H1 (cell line): ENCODE results near the gene TTC21A. TPM values are rescaled to one million over a fixed set of nuclear protein-coding genes. Genes with fewer than 3 reads are reported as not detected.
A peak's percentile ranks its signal among the peaks of the same experiment; 100 is the strongest.

Source experiments
- CTCF ChIA-PET: fragments of 300-600 bp; sonication (Branson Sonifier 250); formaldehyde crosslinking; loops from one replicate; lab custom pipeline; 2021; ENCODE audit not compliant: partially characterized antibody; lab: Charles Lee
- POLR2A ChIA-PET: fragments of 300-600 bp; sonication (Branson Sonifier 250); formaldehyde crosslinking; loops from one replicate; lab custom pipeline; 2021; ENCODE audit warnings: inconsistent platforms; ENCODE audit not compliant: partially characterized antibody; lab: Charles Lee
- DNase-seq, 2 experiments: peaks; one replicate each; pipeline versions ENCODE4 v3.0.0 to v3.0.0-alpha.2; 2010 to 2022; ENCODE audit warnings: low spot score in 2 of 2, low read depth in 1 of 2, mixed read lengths in 1 of 2
- FAIRE-seq: peaks from 2 replicates; lab custom pipeline; 2011; peaks lifted over from hg19 to GRCh38; lab: Jason Lieb, UNC
- H2AFZ ChIP-seq: 2 replicates; pipeline ENCODE4 v1.8.1; 2012; ENCODE audit warnings: low read length, inconsistent platforms
- H2AK5ac ChIP-seq: 2 replicates; pipeline ENCODE4 v1.6.1; 2013; ENCODE audit warnings: low read depth, low read length
- H2BK120ac ChIP-seq: replicated peaks from 2 replicates; pipeline ENCODE3; 2013; ENCODE audit warnings: low read depth, low read length, inconsistent platforms
- H2BK12ac ChIP-seq: 2 replicates; pipeline ENCODE4 v1.6.1; 2013; ENCODE audit warnings: low read depth, low read length
- H2BK15ac ChIP-seq: 2 replicates; pipeline ENCODE4 v1.6.1; 2013; ENCODE audit warnings: low read length
- H2BK20ac ChIP-seq: 2 replicates; pipeline ENCODE4 v1.6.1; 2013; ENCODE audit warnings: low read length
- H2BK5ac ChIP-seq: 2 replicates; pipeline ENCODE4 v1.6.1; 2013; ENCODE audit warnings: low read depth, low read length
- H3K14ac ChIP-seq: 2 replicates; pipeline ENCODE4 v1.6.1; 2013; ENCODE audit warnings: inconsistent platforms; ENCODE audit not compliant: insufficient read length
- H3K18ac ChIP-seq: 2 replicates; pipeline ENCODE4 v1.6.1; 2013; ENCODE audit warnings: low read length; ENCODE audit errors: extremely low read depth
- H3K23ac ChIP-seq: 2 replicates; pipeline ENCODE4 v1.6.1; 2013; ENCODE audit warnings: inconsistent platforms; ENCODE audit not compliant: insufficient read length
- H3K23me2 ChIP-seq: 2 replicates; pipeline ENCODE4 v1.6.1; 2013; ENCODE audit warnings: low read depth, low read length
- H3K27ac ChIP-seq: 2 replicates; pipeline ENCODE4 v1.6.1; 2011; ENCODE audit warnings: low read depth, low read length, inconsistent platforms
- H3K27me3 ChIP-seq, 4 experiments: replicated peaks in 1 of 4; 1 replicate in 1 of 4; 2 replicates in 3 of 4; pipeline versions ENCODE4 v1.6.1 to v1.8.1; 2011 to 2013; ENCODE audit warnings: low read length in 3 of 4, mild to moderate bottlenecking in 3 of 4, inconsistent platforms in 2 of 4, mixed read lengths in 2 of 4, moderate library complexity in 1 of 4; ENCODE audit not compliant: control insufficient read depth in 3 of 4, insufficient read depth in 3 of 4; ENCODE audit errors: extremely low read depth in 1 of 4
- H3K36me3 ChIP-seq, 4 experiments: 2 replicates each; pipeline versions ENCODE4 v1.6.1 to v1.8.1; 2011 to 2013; ENCODE audit warnings: mild to moderate bottlenecking in 4 of 4, low read length in 3 of 4, moderate library complexity in 2 of 4, control low read depth in 1 of 4, inconsistent platforms in 1 of 4; ENCODE audit not compliant: insufficient read depth in 4 of 4, control insufficient read depth in 2 of 4
- H3K4ac ChIP-seq: replicated peaks from 2 replicates; pipeline ENCODE3; 2013; ENCODE audit warnings: low read length, low read depth, mixed read lengths, inconsistent platforms; ENCODE audit not compliant: insufficient read length
- H3K4me1 ChIP-seq, 4 experiments: replicated peaks in 1 of 4; 1 replicate in 1 of 4; 2 replicates in 3 of 4; pipeline versions ENCODE4 v1.6.1 to v1.8.1; 2011 to 2013; ENCODE audit warnings: low read length in 3 of 4, inconsistent platforms in 2 of 4, mixed read lengths in 1 of 4; ENCODE audit not compliant: insufficient read depth in 4 of 4, control insufficient read depth in 3 of 4
- H3K4me2 ChIP-seq, 2 experiments: 2 replicates each; pipeline versions ENCODE4 v1.6.1 to v1.8.1; 2011 to 2013; ENCODE audit warnings: low read depth in 2 of 2, low read length in 2 of 2, control low read depth in 1 of 2, inconsistent platforms in 1 of 2, mild to moderate bottlenecking in 1 of 2; ENCODE audit not compliant: insufficient read depth in 1 of 2
- H3K4me3 ChIP-seq, 4 experiments: fragments of 200-600, 300-600 bp in 1 of 4; sonication (generic), shearing (Covaris generic), sonication (Bioruptor Twin) in 1 of 4; 2 replicates each; pipeline versions ENCODE4 v1.5.1 to v1.8.1; 2011 to 2016; ENCODE audit warnings: low read length in 4 of 4, low read depth in 3 of 4, control low read depth in 2 of 4, inconsistent platforms in 2 of 4, mild to moderate bottlenecking in 2 of 4, mixed read lengths in 1 of 4, moderate library complexity in 1 of 4; ENCODE audit not compliant: insufficient read depth in 2 of 4; ENCODE audit errors: extremely low read depth in 1 of 4
- H3K56ac ChIP-seq: replicated peaks from 2 replicates; pipeline ENCODE3; 2013; ENCODE audit warnings: low read depth, mild to moderate bottlenecking, mixed read lengths, low read length, inconsistent platforms; ENCODE audit not compliant: insufficient read length
- H3K79me1 ChIP-seq: 2 replicates; pipeline ENCODE4 v1.6.1; 2013; ENCODE audit warnings: low read depth, low read length, control low read depth
- H3K79me2 ChIP-seq, 2 experiments: 2 replicates each; pipeline versions ENCODE4 v1.6.1 to v1.8.1; 2012 to 2013; ENCODE audit warnings: low read length in 2 of 2, mild to moderate bottlenecking in 2 of 2, inconsistent platforms in 1 of 2; ENCODE audit not compliant: insufficient read depth in 2 of 2, control insufficient read depth in 1 of 2
- H3K9ac ChIP-seq, 4 experiments: replicated peaks in 1 of 4; 1 replicate in 1 of 4; 2 replicates in 3 of 4; pipeline versions ENCODE4 v1.6.1 to v1.8.1; 2011 to 2013; ENCODE audit warnings: low read depth in 3 of 4, low read length in 3 of 4, control low read depth in 2 of 4, mild to moderate bottlenecking in 2 of 4, moderate library complexity in 2 of 4, inconsistent platforms in 1 of 4; ENCODE audit errors: extremely low read depth in 1 of 4
- H3K9me3 ChIP-seq, 2 experiments: 2 replicates each; pipeline versions ENCODE4 v1.6.1 to v1.8.1; 2012 to 2013; ENCODE audit warnings: mild to moderate bottlenecking in 2 of 2, moderate library complexity in 2 of 2, control low read depth in 1 of 2, inconsistent platforms in 1 of 2, low read depth in 1 of 2, low read length in 1 of 2, mixed read lengths in 1 of 2; ENCODE audit not compliant: insufficient read depth in 2 of 2
- H4K20me1 ChIP-seq, 2 experiments: replicated peaks in 1 of 2; 2 replicates each; pipeline versions ENCODE3 to v1.8.1; 2011 to 2013; ENCODE audit warnings: inconsistent platforms in 2 of 2, low read length in 2 of 2, mild to moderate bottlenecking in 1 of 2; ENCODE audit not compliant: insufficient read depth in 2 of 2, control insufficient read depth in 1 of 2
- H4K5ac ChIP-seq: 2 replicates; pipeline ENCODE4 v1.6.1; 2013; ENCODE audit warnings: low read length, low read depth, mixed read lengths, inconsistent platforms; ENCODE audit not compliant: insufficient read length
- H4K8ac ChIP-seq: 2 replicates; pipeline ENCODE4 v1.8.0; 2013; ENCODE audit warnings: mild to moderate bottlenecking, moderate library complexity, low read length, inconsistent platforms; ENCODE audit not compliant: insufficient read depth; ENCODE audit errors: extremely low read depth
- H4K91ac ChIP-seq: replicated peaks from 2 replicates; pipeline ENCODE3; 2013; ENCODE audit warnings: low read length, mixed read lengths, inconsistent platforms; ENCODE audit not compliant: insufficient read length
- RAD21 ChIP-seq, 2 experiments: IDR thresholded peaks in 1 of 2; conservative IDR thresholded peaks in 1 of 2; 2 replicates each; pipeline ENCODE4 v1.6.1; 2011; ENCODE audit warnings: low read depth in 2 of 2, low read length in 2 of 2, improper control_type of control experiment in 1 of 2, inconsistent platforms in 1 of 2, mild to moderate bottlenecking in 1 of 2, moderate library complexity in 1 of 2
- RXRA ChIP-seq: IDR thresholded peaks from 2 replicates; pipeline ENCODE4 v1.6.1; 2011; ENCODE audit warnings: low read depth, mild to moderate bottlenecking, low read length, moderate library complexity; ENCODE audit not compliant: insufficient read depth
- YY1 ChIP-seq: IDR thresholded peaks from 2 replicates; pipeline ENCODE4 v1.6.1; 2011; ENCODE audit warnings: low read depth, mild to moderate bottlenecking, low read length
- WGBS, 2 experiments: shearing (Covaris generic) in 1 of 2; methylation state at CpG; one replicate each; pipeline versions ENCODE4 v1.1.6 to v1.1.7; 2013 to 2015; ENCODE audit warnings: low lambda C conversion rate in 2 of 2, mixed read lengths in 2 of 2, inconsistent platforms in 1 of 2, low coverage in 1 of 2, missing lambda C conversion rate in 1 of 2; ENCODE audit not compliant: insufficient replicate concordance in 2 of 2, insufficient coverage in 1 of 2, insufficient read length in 1 of 2; ENCODE audit errors: extremely low coverage in 1 of 2, missing lambda C conversion rate in 1 of 2; 5-methylcytosine and 5-hydroxymethylcytosine counted together
- polyA plus RNA-seq, 7 experiments: library from polyadenylated mRNA; depleted of rRNA in 3 of 7; stranded (reverse) in 5 of 7; unstranded in 2 of 7; fragments of >200 nt in 5 of 7; fragments of 200-250 nt in 2 of 7; gene quantifications; 1 replicate in 5 of 7; 2 replicates in 1 of 7; 4 replicates in 1 of 7; pipeline versions ENCODE4 v1.2.1 to v1.2.3, GENCODE V29; 2011 to 2013; ENCODE audit warnings: missing spikeins in 2 of 7, mixed read lengths in 2 of 7
- total RNA-seq: library from RNA; stranded (reverse); fragmentation: NEBNext Ultra II Directional; extraction: Animal tissue kit (Norgen Biotek cat#: 25700); gene quantifications from 2 replicates; pipeline ENCODE4 v1.2.1, GENCODE V29; 2021
- TF ChIP-seq, protein P1 (sequence below): IDR thresholded peaks from 2 replicates; pipeline ENCODE4 v1.6.1; 2012; ENCODE audit warnings: inconsistent platforms

TTC21A gene
- total and polyA plus RNA-seq, 2 of the 8 experiments (the other 6 are each of a cell fraction or from before 2014, with no cell fraction given): 2.3 to 2.8 TPM

GRCh38 chr3:39132096-39133092 is 24.9 kb downstream of the TTC21A start:
- 85% methylated on average over 11 of the region's 11 CpGs; no CpG with 5 or more reads in 1 of the 2 experiments for WGBS, 2 experiments
- Histone ChIP-seq H3K79me1 (no peaks in the 10 kb centered on the region), H3K23ac (no peak overlapping the region), H2AK5ac (no peak overlapping the region), H3K27ac (no peak overlapping the region), H4K20me1 (no peaks in the 10 kb centered on the region), H3K4me2 (no peak overlapping the region), H3K79me2 (no peaks in the 10 kb centered on the region), H4K5ac (no peak overlapping the region), H4K91ac (no peak overlapping the region), H3K36me3 (no peaks in the 10 kb centered on the region), H2BK5ac (no peak overlapping the region), H3K9me3 (no peaks in the 10 kb centered on the region), H3K14ac (no peak overlapping the region), H3K4me3 (no peak overlapping the region), H3K27me3 (no peaks in the 10 kb centered on the region), H3K9ac (no peak overlapping the region), H4K8ac (no peak overlapping the region), H2BK120ac (no peak overlapping the region), H2BK15ac (no peak overlapping the region), H3K56ac (no peak overlapping the region), H3K4ac (no peak overlapping the region), H3K4me1 (0 out of 7 replicates have a peak, but pooled peaks cover 0 to 1% (median 0%) of the 10 kb centered on the region in 4 experiments), H2AFZ (no peak overlapping the region), H3K18ac (no peak overlapping the region), H3K23me2 (no peaks in the 10 kb centered on the region), H2BK12ac (no peak overlapping the region), H2BK20ac (0 out of 2 replicates have a peak overlapping the region, but pooled peaks have one; percentile 72)
- TF ChIP-seq, protein P1, sequence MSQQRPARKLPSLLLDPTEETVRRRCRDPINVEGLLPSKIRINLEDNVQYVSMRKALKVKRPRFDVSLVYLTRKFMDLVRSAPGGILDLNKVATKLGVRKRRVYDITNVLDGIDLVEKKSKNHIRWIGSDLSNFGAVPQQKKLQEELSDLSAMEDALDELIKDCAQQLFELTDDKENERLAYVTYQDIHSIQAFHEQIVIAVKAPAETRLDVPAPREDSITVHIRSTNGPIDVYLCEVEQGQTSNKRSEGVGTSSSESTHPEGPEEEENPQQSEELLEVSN: no peak
- no peak for TF ChIP-seq RAD21 (IDR thresholded peaks at IDR 0.05 in 1 of 2, conservative IDR thresholded peaks at IDR 0.05 in 1 of 2; ENCODE audit: low read depth in 2 of 2, low read length in 2 of 2)
- TF ChIP-seq YY1: no peak
- TF ChIP-seq RXRA: no peak
- FAIRE-seq: no peak
- ChIA-PET POLR2A (interaction anchor here (0.7 kb wide), 1 partner anchor 40 kb away, joined by 3 read pairs; no protein-coding TSS in a partner anchor), CTCF (interaction anchor here (0.6 to 20.0 kb wide), 10 partner anchors 9 to 159 kb away, joined by 3 to 496 read pairs (median 6); partner anchors contain the start of genes CX3CR1 and XIRP1)
- DNase-seq: no peak
